Stomach (tissue), 4 donors: Measurements from ENCODE around the gene PPP1R15A.
"Not testable (repeated sequence)": the region's sequence is repeated elsewhere in the genome, so short reads cannot be mapped to it uniquely, and the experiment has no call there.

ENCODE experiments used
- CTCF ChIP-seq, 7 experiments: fragments of 450-650 bp in 4 of 7; fragments of 200-600 bp in 3 of 7; sonication (generic) in 3 of 7; IDR thresholded peaks; one replicate each; pipeline ENCODE4 v1.5.1; 2016 to 2019; ENCODE audit warnings: antibody characterized with exemption in 7 of 7, control low read depth in 2 of 7, mild to moderate bottlenecking in 1 of 7
- POLR2A ChIP-seq, 4 donors: fragments of 450-650 bp; IDR thresholded peaks; one replicate each; pipeline ENCODE4 v1.6.1; 2016; ENCODE audit warnings: antibody characterized with exemption in 4 of 4, control low read depth in 2 of 4, mild to moderate bottlenecking in 1 of 4, moderate library complexity in 1 of 4

GRCh38 chr19:48876043-48876981, 4.1 kb downstream of the PPP1R15A start:
- not testable (repeated sequence) for TF ChIP-seq POLR2A, CTCF (IDR thresholded peaks at IDR 0.05)
